HepG2 (cell line): ENCODE measurements around the gene HS6ST2. TPM values are rescaled to one million over a fixed set of nuclear protein-coding genes. Genes with fewer than 3 reads are reported as not detected.
A peak's percentile ranks its signal among the peaks of the same experiment; 100 is the strongest.

ENCODE experiments used
- ATAC-seq: fragments of 200-7000 bp; cut with Tn5 transposase; 3 replicates; pipeline ENCODE4 v1.9.1; 2020; ENCODE audit warnings: mild to moderate bottlenecking, moderate library complexity
- BruUV-seq: library from RNA; stranded (reverse); fragments of 400-500 nt; replicated peaks from 2 replicates; lab custom pipeline; 2021; lab: Mats Ljungman, UMichigan
- CTCF ChIA-PET: fragments of 300-600 bp; formaldehyde crosslinking; extraction: SDS; loops from one replicate; lab custom pipeline; 2021; ENCODE audit warnings: low total read pairs, inconsistent platforms, low intra/inter-chr PET ratio; lab: Yijun Ruan, JAX
- POLR2A ChIA-PET: fragments of 350-600 bp; sonication (Branson Sonifier 250); formaldehyde crosslinking; loops from one replicate; lab custom pipeline; 2020; ENCODE audit warnings: antibody characterized with exemption, inconsistent platforms; lab: Yijun Ruan, JAX
- DNase-seq: peaks from one replicate; pipeline ENCODE4 v3.0.0-alpha.2; 2015; ENCODE audit warnings: low spot score
- FAIRE-seq: peaks from 3 replicates; lab custom pipeline; 2011; peaks lifted over from hg19 to GRCh38; lab: Jason Lieb, UNC
- H2AFZ ChIP-seq: one replicate; pipeline ENCODE4 v1.6.1; 2011; ENCODE audit warnings: low read length, inconsistent platforms
- H3K27ac ChIP-seq: fragments of 300-600 bp; 3 replicates; pipeline ENCODE4 v1.8.0; 2011; ENCODE audit warnings: mixed run types, mild to moderate bottlenecking, mixed read lengths, low read length, inconsistent platforms; ENCODE audit not compliant: insufficient read depth; ENCODE audit errors: extremely low read length
- H3K27me3 ChIP-seq, 2 experiments: fragments of 200-600 bp in 1 of 2; 2 replicates in 1 of 2; 3 replicates in 1 of 2; pipeline versions ENCODE4 v1.6.0 to v1.8.0; 2011; ENCODE audit warnings: low read length in 2 of 2, mild to moderate bottlenecking in 2 of 2, moderate library complexity in 2 of 2, inconsistent platforms in 1 of 2; ENCODE audit not compliant: insufficient read depth in 2 of 2, control insufficient read depth in 1 of 2
- H3K36me3 ChIP-seq, 2 experiments: fragments of 200-600 bp in 1 of 2; replicated peaks in 1 of 2; 2 replicates in 1 of 2; 3 replicates in 1 of 2; pipeline versions ENCODE4 v1.5.1 to v1.8.0; 2011; ENCODE audit warnings: low read length in 2 of 2, inconsistent platforms in 1 of 2; ENCODE audit not compliant: insufficient read depth in 2 of 2, control insufficient read depth in 1 of 2
- H3K4me1 ChIP-seq: 2 replicates; pipeline ENCODE4 v1.5.1; 2012; ENCODE audit warnings: low read length, inconsistent platforms; ENCODE audit not compliant: insufficient read depth
- H3K4me2 ChIP-seq: 2 replicates; pipeline ENCODE4 v1.6.0; 2011; ENCODE audit warnings: low read depth, low read length, inconsistent platforms
- H3K4me3 ChIP-seq, 3 experiments: fragments of 200-600 bp in 1 of 3; sonication (generic), shearing (Covaris generic) in 1 of 3; replicated peaks in 1 of 3; 2 replicates each; pipeline ENCODE4 v1.5.1; 2011 to 2016; ENCODE audit warnings: low read length in 3 of 3, inconsistent platforms in 2 of 3, low read depth in 2 of 3, mild to moderate bottlenecking in 2 of 3, control low read depth in 1 of 3, mixed read lengths in 1 of 3; ENCODE audit not compliant: insufficient read depth in 1 of 3
- H3K79me2 ChIP-seq: one replicate; pipeline ENCODE4 v1.6.1; 2011; ENCODE audit warnings: low read length, inconsistent platforms; ENCODE audit not compliant: insufficient read depth
- H3K9ac ChIP-seq: 2 replicates; pipeline ENCODE4 v1.6.0; 2011; ENCODE audit warnings: mild to moderate bottlenecking, low read depth, low read length, inconsistent platforms; ENCODE audit not compliant: insufficient read depth
- H3K9me3 ChIP-seq: 2 replicates; pipeline ENCODE4 v1.5.1; 2012; ENCODE audit warnings: mild to moderate bottlenecking, low read length
- H4K20me1 ChIP-seq: 2 replicates; pipeline ENCODE4 v1.6.0; 2011; ENCODE audit warnings: inconsistent platforms, mild to moderate bottlenecking, low read length, moderate library complexity; ENCODE audit not compliant: insufficient read depth
- CTCF ChIP-seq: sonication (generic); formaldehyde crosslinking; IDR thresholded peaks from 2 replicates; pipeline ENCODE4 v1.5.0; 2020; ENCODE audit warnings: mild to moderate bottlenecking, missing genetic modification reagents, moderate library complexity
- DRAP1 ChIP-seq: IDR thresholded peaks from 2 replicates; pipeline ENCODE4 v1.6.1; 2016; ENCODE audit warnings: missing genetic modification reagents, missing compliant biosample characterization
- NFIB ChIP-seq: sonication (generic); formaldehyde crosslinking; IDR thresholded peaks from 2 replicates; pipeline ENCODE4 v1.9.0; 2021; ENCODE audit warnings: missing genetic modification reagents, mild to moderate bottlenecking, borderline replicate concordance
- RCOR2 ChIP-seq: IDR thresholded peaks from 2 replicates; pipeline ENCODE4 v1.6.1; 2016; ENCODE audit warnings: missing biosample characterization, missing genetic modification reagents
- SP1 ChIP-seq, 2 experiments: fragments of 450-650 bp in 1 of 2; sonication (generic) in 1 of 2; formaldehyde crosslinking in 1 of 2; IDR thresholded peaks; 2 replicates each; pipeline versions ENCODE4 v1.4.0 to v1.6.1; 2016 to 2020; ENCODE audit warnings: missing genetic modification reagents in 1 of 2
- STAG1 ChIP-seq: sonication (generic); formaldehyde crosslinking; IDR thresholded peaks from 2 replicates; pipeline ENCODE4 v1.4.0; 2020; ENCODE audit warnings: missing genetic modification reagents
- THAP9 ChIP-seq: sonication (generic); formaldehyde crosslinking; IDR thresholded peaks from 2 replicates; pipeline ENCODE4; 2020; ENCODE audit warnings: missing genetic modification reagents, mild to moderate bottlenecking, borderline replicate concordance
- ZNF777 ChIP-seq: sonication (generic); formaldehyde crosslinking; IDR thresholded peaks from 2 replicates; pipeline ENCODE4 v1.4.0; 2020; ENCODE audit warnings: missing genetic modification reagents
- WGBS: methylation state at CpG from one replicate; pipeline ENCODE4 v1.1.6; 2017; ENCODE audit warnings: low lambda C conversion rate; 5-methylcytosine and 5-hydroxymethylcytosine counted together
- in situ Hi-C: cut with HindIII; loops from 2 replicates; pipeline ENCODE4 v1.10.0; 2017; ENCODE audit warnings: low pct_unique_long_range_greater_than_20kb; ENCODE audit not compliant: extremely low pct_ligation_motif_present
- intact Hi-C: fragments of 100-400 bp; cut with micrococcal nuclease; formaldehyde crosslinking; loops from one replicate; pipeline ENCODE4 v1.10.0; 2022; ENCODE audit not compliant: unreplicated experiment
- polyA plus RNA-seq, 8 experiments: library from polyadenylated mRNA; depleted of rRNA in 3 of 8; stranded (reverse) in 7 of 8; unstranded in 1 of 8; fragments of >200 nt; fragmentation: Illumina TruSeq in 4 of 8; extraction: Trizol in 4 of 8; gene quantifications; 2 replicates each; pipeline versions ENCODE4 v1.2.1 to v1.2.3, GENCODE V29; 2011 to 2016; ENCODE audit warnings: low read depth in 4 of 8, missing spikeins in 1 of 8, mixed read lengths in 1 of 8; ENCODE audit not compliant: insufficient read depth in 1 of 8
- total RNA-seq, 5 experiments: library from RNA; depleted of rRNA; stranded (reverse); fragments of >200 nt; fragmentation: Illumina TruSeq; extraction: Trizol; gene quantifications; 2 replicates each; pipeline ENCODE4 v1.2.3, GENCODE V29; 2016; ENCODE audit warnings: low read depth in 1 of 5

The HS6ST2 gene
- total and polyA plus RNA-seq, 2 of the 13 experiments (the other 11 are each of a cell fraction or from before 2014, with no cell fraction given): 0.05 TPM; not detected in 1

GRCh38 chrX:132740316-132741123 lies 217.9 kb downstream of the HS6ST2 start:
- no peaks in the 10 kb centered on the region for H3K79me2 ChIP-seq
- H3K27ac ChIP-seq: no peak overlapping the region
- no peak overlapping the region for H3K4me2 ChIP-seq
- H3K27me3 ChIP-seq: no peaks in the 10 kb centered on the region
- no peak overlapping the region for H2AFZ ChIP-seq
- in situ Hi-C loops (loop anchor here (25.0 kb wide), 1 partner anchor 447 kb away; no protein-coding TSS in a partner anchor), intact Hi-C loops (no loop called here)
- BruUV-seq: no TSS peak
- H3K4me1 ChIP-seq: no peaks in the 10 kb centered on the region
- POLR2A ChIA-PET: no interaction called here
- no peak overlapping the region for H3K4me3 ChIP-seq
- no peaks in the 10 kb centered on the region for H4K20me1 ChIP-seq
- TF ChIP-seq SP1 (IDR thresholded peaks at IDR 0.05) (no peak), SP1 (CRISPR knock-in tag; IDR thresholded peaks at IDR 0.05) (no peak), STAG1 (peak; percentile 47), CTCF (peak; percentile 40; the same call in 1 of the 2 replicates), RCOR2 (CRISPR knock-in tag) (no peak)
- 100% methylated on average over 2 of the region's 3 CpGs for WGBS
- no peak overlapping the region for H3K9ac ChIP-seq
- CTCF ChIA-PET: interaction anchor here (0.7 kb wide), 1 partner anchor 431 kb away, joined by 3 read pairs; no protein-coding TSS in a partner anchor
- ATAC-seq (no peak), FAIRE-seq (peak; percentile 21), DNase-seq (no peak)
- H3K9me3 ChIP-seq: no peaks in the 10 kb centered on the region
- H3K36me3 ChIP-seq: no peaks in the 10 kb centered on the region

- in situ Hi-C loops (loop anchor here (25.0 kb wide), 1 partner anchor 448 kb away; no protein-coding TSS in a partner anchor), intact Hi-C loops (no loop called here)
- no peaks in the 10 kb centered on the region for H3K36me3 ChIP-seq
- ChIA-PET POLR2A (no interaction called here), CTCF (no interaction called here)
- 62% methylated on average over 3 of the region's 6 CpGs for WGBS
- no peak overlapping the region for H3K27ac ChIP-seq
- no peak overlapping the region for H2AFZ ChIP-seq
- no peak overlapping the region for H3K9ac ChIP-seq
- ATAC-seq (no peak), FAIRE-seq (no peak), DNase-seq (no peak)
- no TSS peak for BruUV-seq
- H4K20me1 ChIP-seq: no peaks in the 10 kb centered on the region
- H3K27me3 ChIP-seq: no peaks in the 10 kb centered on the region
- no peaks in the 10 kb centered on the region for H3K79me2 ChIP-seq
- H3K9me3 ChIP-seq: no peaks in the 10 kb centered on the region
- H3K4me2 ChIP-seq: no peak overlapping the region
- no peaks in the 10 kb centered on the region for H3K4me1 ChIP-seq
- no peak overlapping the region for H3K4me3 ChIP-seq
- TF ChIP-seq THAP9 (CRISPR knock-in tag) (no peak), DRAP1 (CRISPR knock-in tag) (no peak), ZNF777 (CRISPR knock-in tag) (no peak), NFIB (no peak)
Observed at GRCh38 chrX:132738951-132739350, 219.5 kb downstream of the HS6ST2 start.
